Neural progenitor cell (in vitro differentiated cells): ENCODE results near the gene NRIP2.

ENCODE experiments used
- EZH2 ChIP-seq: fragments of 200-600 bp; sonication (generic); IDR thresholded peaks from 2 replicates; pipeline ENCODE4 v1.6.1; 2017; ENCODE audit warnings: antibody characterized with exemption, mild to moderate bottlenecking, moderate library complexity
- EZH2phosphoT487 ChIP-seq: fragments of 200-600 bp; sonication (generic); IDR thresholded peaks from 2 replicates; pipeline ENCODE4 v1.6.1; 2017; ENCODE audit warnings: antibody characterized with exemption
- TF ChIP-seq, protein P1 (sequence below): fragments of 200-600 bp; sonication (generic); IDR thresholded peaks from 2 replicates; pipeline ENCODE4 v1.5.1; 2017; ENCODE audit warnings: antibody characterized with exemption, mild to moderate bottlenecking

DNA sequence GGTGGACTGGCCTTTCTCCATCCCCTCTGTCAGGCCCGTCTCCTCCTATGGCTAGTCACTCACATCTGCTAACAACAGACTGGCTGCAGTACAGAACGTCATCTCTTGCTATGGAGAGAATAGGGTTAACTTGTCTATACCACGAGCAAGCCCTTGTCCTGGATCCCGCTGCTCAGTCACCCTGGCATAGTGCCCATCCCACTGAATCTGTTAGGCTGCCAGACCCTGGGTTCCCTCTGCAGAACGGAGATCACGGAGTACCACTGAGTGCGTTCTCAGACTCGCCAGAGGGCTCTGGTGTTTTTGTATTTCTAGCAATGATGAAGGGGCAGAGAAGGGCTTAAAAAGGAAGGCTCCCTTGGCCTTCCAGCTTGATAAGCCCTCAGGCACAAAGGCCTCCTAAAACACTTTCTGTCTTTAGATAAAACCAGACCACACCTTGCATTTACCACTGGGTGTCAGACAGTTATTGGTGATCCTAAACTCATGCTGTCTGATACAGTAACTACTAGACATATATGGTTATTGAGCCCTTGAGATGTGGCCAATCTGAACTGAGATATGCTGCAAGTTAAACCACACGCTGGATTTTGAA, 6.3 kb upstream of the NRIP2 start:
- TF ChIP-seq, protein P1, sequence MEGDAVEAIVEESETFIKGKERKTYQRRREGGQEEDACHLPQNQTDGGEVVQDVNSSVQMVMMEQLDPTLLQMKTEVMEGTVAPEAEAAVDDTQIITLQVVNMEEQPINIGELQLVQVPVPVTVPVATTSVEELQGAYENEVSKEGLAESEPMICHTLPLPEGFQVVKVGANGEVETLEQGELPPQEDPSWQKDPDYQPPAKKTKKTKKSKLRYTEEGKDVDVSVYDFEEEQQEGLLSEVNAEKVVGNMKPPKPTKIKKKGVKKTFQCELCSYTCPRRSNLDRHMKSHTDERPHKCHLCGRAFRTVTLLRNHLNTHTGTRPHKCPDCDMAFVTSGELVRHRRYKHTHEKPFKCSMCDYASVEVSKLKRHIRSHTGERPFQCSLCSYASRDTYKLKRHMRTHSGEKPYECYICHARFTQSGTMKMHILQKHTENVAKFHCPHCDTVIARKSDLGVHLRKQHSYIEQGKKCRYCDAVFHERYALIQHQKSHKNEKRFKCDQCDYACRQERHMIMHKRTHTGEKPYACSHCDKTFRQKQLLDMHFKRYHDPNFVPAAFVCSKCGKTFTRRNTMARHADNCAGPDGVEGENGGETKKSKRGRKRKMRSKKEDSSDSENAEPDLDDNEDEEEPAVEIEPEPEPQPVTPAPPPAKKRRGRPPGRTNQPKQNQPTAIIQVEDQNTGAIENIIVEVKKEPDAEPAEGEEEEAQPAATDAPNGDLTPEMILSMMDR = no peak
- TF ChIP-seq EZH2phosphoT487 (no peak), EZH2 (no peak)
